ENCODE data around the gene HLA-DPB1. TPM values are rescaled to one million over a fixed set of nuclear protein-coding genes. Genes with fewer than 3 reads are reported as not detected.

HLA-DPB1 gene
- total and polyA plus RNA-seq, 2 of the 4 experiments (the other 2 are of a cell fraction), result 7.7 to 10.7 TPM

GRCh38 chr6:33071569-33071968 is 4.2 kb upstream of the HLA-DPB1 start:
- H3K27ac ChIP-seq (ENCODE audit: insufficient read depth, low read length), result no peak overlapping the region
- H3K4me3 ChIP-seq (ENCODE audit: insufficient read depth, low read depth, low read length), result no peak overlapping the region
- ATAC-seq (ENCODE audit: low read depth), result no peak
- H3K9ac ChIP-seq (ENCODE audit: low read depth, low read length), result no peak overlapping the region
- WGBS, 2 experiments (ENCODE audit: extremely low coverage in 2 of 2, insufficient read length in 1 of 2), result 70% methylated on average over 2 of the region's 6 CpGs; no CpG with 5 or more reads in 1 of the 2 experiments
- H2BK20ac ChIP-seq (ENCODE audit: low read depth, low read length), result no peak overlapping the region
- no peak overlapping the region for H3K23ac ChIP-seq (ENCODE audit: low read depth, low read length)
- BruUV-seq (replicated peaks), result no TSS peak
- H3K79me1 ChIP-seq (ENCODE audit: low read depth in 1 of 2, low read length in 2 of 2), result no peaks in the 10 kb centered on the region
- no peaks in the 10 kb centered on the region for H3K36me3 ChIP-seq (ENCODE audit: control insufficient read depth, insufficient read depth, low read length)
- in situ Hi-C loops (cut with MboI; ENCODE audit: low sequenced_read_pairs) (no loop called here), intact Hi-C loops (cut with micrococcal nuclease) (no loop called here), dilution Hi-C loops (cut with HindIII; ENCODE audit: low sequenced_read_pairs, unreplicated experiment) (no loop called here)
- DNase-seq, result no peak
- no peak overlapping the region for H2BK15ac ChIP-seq (ENCODE audit: low read depth, low read length)
- H3K56ac ChIP-seq (ENCODE audit: extremely low read depth, insufficient read depth, low read length), result no peak overlapping the region
- H3K9me1 ChIP-seq (ENCODE audit: insufficient read depth, low read length), result no peaks in the 10 kb centered on the region
- H2BK120ac ChIP-seq (ENCODE audit: low read depth, low read length), result no peak overlapping the region
- ChIA-PET CTCF (no interaction called here), POLR2A (ENCODE audit: unreplicated experiment) (interaction anchor here (0.6 kb wide), 1 partner anchor 798 kb away, joined by 3 read pairs; no protein-coding TSS in a partner anchor)
- no peak overlapping the region for H4K8ac ChIP-seq (ENCODE audit: low read depth in 2 of 2, low read length in 2 of 2)
- TF ChIP-seq SMC3 (IDR thresholded peaks at IDR 0.05; ENCODE audit: low read depth, low read length) (no peak), MXI1 (IDR thresholded peaks at IDR 0.05; ENCODE audit: borderline replicate concordance, low read depth, low read length) (no peak), CTCF (conservative IDR thresholded peaks at IDR 0.05; ENCODE audit: low read depth, low read length) (no peak), RFX5 (IDR thresholded peaks at IDR 0.05; ENCODE audit: low read depth, low read length) (no peak)
- TF ChIP-seq, protein P1, sequence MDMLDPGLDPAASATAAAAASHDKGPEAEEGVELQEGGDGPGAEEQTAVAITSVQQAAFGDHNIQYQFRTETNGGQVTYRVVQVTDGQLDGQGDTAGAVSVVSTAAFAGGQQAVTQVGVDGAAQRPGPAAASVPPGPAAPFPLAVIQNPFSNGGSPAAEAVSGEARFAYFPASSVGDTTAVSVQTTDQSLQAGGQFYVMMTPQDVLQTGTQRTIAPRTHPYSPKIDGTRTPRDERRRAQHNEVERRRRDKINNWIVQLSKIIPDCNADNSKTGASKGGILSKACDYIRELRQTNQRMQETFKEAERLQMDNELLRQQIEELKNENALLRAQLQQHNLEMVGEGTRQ (IDR thresholded peaks at IDR 0.05; ENCODE audit: low read depth, low read length), result no peak
- H2BK5ac ChIP-seq (ENCODE audit: low read depth, low read length, poor library complexity, severe bottlenecking), result no peak overlapping the region
- H3K4ac ChIP-seq (ENCODE audit: low read depth, low read length), result no peak overlapping the region
- no peak overlapping the region for H2AFZ ChIP-seq (replicated peaks; ENCODE audit: low read length, poor library complexity)
- no peak overlapping the region for H4K5ac ChIP-seq (ENCODE audit: low read depth, low read length)
- no peak overlapping the region for H2AK5ac ChIP-seq (ENCODE audit: low read depth, low read length)
- no peak overlapping the region for H3K14ac ChIP-seq (replicated peaks; ENCODE audit: low read depth, low read length)
- H2AK9ac ChIP-seq (replicated peaks; ENCODE audit: low read depth, low read length, poor library complexity), result no peak overlapping the region
- no peak overlapping the region for H4K91ac ChIP-seq (ENCODE audit: insufficient read depth, low read depth, low read length)
- no peak overlapping the region for H3K18ac ChIP-seq (ENCODE audit: low read depth, low read length)
- no peaks in the 10 kb centered on the region for H3K4me1 ChIP-seq (ENCODE audit: control insufficient read depth, insufficient read depth, low read length)
- no peaks in the 10 kb centered on the region for H3K9me3 ChIP-seq (ENCODE audit: control insufficient read depth, insufficient read depth, low read length)
- H3K4me2 ChIP-seq (ENCODE audit: low read depth, low read length), result no peak overlapping the region
- H4K20me1 ChIP-seq (ENCODE audit: insufficient read depth, low read length), result no peaks in the 10 kb centered on the region
- H3K27me3 ChIP-seq (ENCODE audit: control insufficient read depth, insufficient read depth, low read length), result peaks cover 17% of the 10 kb centered on the region

All from IMR-90 (cell line).